ENCODE data around the gene PIK3C2G. TPM values are rescaled to one million over a fixed set of nuclear protein-coding genes. Genes with fewer than 3 reads are reported as not detected.

Gene PIK3C2G
- total RNA-seq, 1 donor from 2014 or later, result 0.59 TPM

DNA sequence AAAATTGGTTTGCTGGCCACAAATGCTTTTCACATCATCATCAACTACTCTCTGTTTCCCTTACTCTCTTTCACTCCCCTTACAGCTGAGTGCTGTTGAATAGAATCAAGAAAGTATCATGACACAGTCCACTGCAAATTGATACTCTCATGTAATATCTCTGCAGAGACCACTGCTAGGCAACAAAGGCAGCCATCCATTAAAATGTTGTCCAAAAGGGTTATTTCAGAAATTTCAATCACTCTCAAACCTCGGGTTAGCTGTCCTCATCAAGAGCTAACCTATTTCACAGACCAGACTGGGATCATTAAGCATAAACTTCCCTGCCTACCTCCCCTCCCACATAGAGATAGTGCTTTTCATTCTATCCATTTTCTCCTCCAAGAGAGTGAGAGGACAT, 289.8 kb downstream of the PIK3C2G start:
- intact Hi-C loops (cut with DNase I), result no loop called here
- H3K4me1 ChIP-seq, result peaks cover 2% of the 10 kb centered on the region

DNA sequence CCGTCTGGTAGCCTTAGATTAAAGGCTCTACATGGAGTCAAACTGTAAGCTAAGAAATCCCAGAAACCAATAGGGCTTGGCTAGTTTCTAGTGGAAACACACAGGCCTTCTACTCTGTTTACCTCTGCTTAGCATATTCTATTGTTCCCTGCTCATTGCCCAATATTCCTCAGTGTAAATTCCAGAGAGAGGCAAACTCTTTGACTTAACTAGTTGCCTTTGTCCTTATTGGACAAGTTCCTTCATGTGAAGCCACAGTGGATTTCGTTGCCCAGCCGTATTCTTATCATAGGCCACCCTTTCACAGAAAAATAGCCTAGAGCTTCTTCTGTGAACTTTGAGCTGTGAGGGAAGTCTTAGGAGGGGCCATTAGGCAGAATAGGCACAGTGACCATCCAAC, 290.4 kb downstream of the PIK3C2G start:
- no peak overlapping the region for H3K27ac ChIP-seq
- no peak for DNase-seq
- intact Hi-C loops (cut with DNase I), result no loop called here
- TF ChIP-seq, protein P1, sequence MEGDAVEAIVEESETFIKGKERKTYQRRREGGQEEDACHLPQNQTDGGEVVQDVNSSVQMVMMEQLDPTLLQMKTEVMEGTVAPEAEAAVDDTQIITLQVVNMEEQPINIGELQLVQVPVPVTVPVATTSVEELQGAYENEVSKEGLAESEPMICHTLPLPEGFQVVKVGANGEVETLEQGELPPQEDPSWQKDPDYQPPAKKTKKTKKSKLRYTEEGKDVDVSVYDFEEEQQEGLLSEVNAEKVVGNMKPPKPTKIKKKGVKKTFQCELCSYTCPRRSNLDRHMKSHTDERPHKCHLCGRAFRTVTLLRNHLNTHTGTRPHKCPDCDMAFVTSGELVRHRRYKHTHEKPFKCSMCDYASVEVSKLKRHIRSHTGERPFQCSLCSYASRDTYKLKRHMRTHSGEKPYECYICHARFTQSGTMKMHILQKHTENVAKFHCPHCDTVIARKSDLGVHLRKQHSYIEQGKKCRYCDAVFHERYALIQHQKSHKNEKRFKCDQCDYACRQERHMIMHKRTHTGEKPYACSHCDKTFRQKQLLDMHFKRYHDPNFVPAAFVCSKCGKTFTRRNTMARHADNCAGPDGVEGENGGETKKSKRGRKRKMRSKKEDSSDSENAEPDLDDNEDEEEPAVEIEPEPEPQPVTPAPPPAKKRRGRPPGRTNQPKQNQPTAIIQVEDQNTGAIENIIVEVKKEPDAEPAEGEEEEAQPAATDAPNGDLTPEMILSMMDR (IDR thresholded peaks at IDR 0.05), result no peak
- no peaks in the 10 kb centered on the region for H3K9me3 ChIP-seq
- ATAC-seq, result no peak
- H3K4me3 ChIP-seq, result no peak overlapping the region
- H3K27me3 ChIP-seq (ENCODE audit: low read depth), result no peaks in the 10 kb centered on the region
- H3K4me1 ChIP-seq, result no peaks in the 10 kb centered on the region
- H3K36me3 ChIP-seq, result no peaks in the 10 kb centered on the region

More for the DNA sequence above, 289.8 kb downstream of the PIK3C2G start:
- Histone ChIP-seq H3K27ac (no peak overlapping the region), H3K27me3 (ENCODE audit: low read depth) (no peaks in the 10 kb centered on the region), H3K36me3 (no peaks in the 10 kb centered on the region), H3K9me3 (no peaks in the 10 kb centered on the region), H3K4me3 (no peak overlapping the region)
- TF ChIP-seq, protein P1 (IDR thresholded peaks at IDR 0.05), result no peak
- DNase-seq (no peak), ATAC-seq (no peak)

DNA sequence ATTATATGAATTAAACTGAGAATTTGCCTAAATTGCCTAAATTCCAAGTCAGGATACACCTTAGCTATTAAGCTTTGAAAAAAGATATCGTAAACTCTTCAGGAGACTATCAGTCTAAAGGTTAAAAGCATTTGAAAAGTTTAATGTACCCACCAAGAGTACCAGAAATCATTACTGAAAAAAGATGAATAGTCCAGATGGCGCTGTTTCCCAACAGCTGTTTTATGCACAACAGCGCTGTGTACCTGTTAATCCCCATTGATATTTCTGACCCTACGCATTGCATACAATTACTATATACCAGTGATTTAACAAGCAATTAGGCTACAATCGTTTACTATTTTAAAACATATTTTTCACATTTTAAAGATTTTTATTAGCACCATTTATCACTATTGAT, 291.5 kb downstream of the PIK3C2G start:
- Histone ChIP-seq H3K36me3 (no peaks in the 10 kb centered on the region), H3K4me1 (no peaks in the 10 kb centered on the region), H3K27me3 (ENCODE audit: low read depth) (no peaks in the 10 kb centered on the region), H3K27ac (no peak overlapping the region), H3K9me3 (no peaks in the 10 kb centered on the region), H3K4me3 (no peak overlapping the region)
- intact Hi-C loops (cut with DNase I), result no loop called here
- ATAC-seq (no peak), DNase-seq (no peak)
- TF ChIP-seq, protein P1 (IDR thresholded peaks at IDR 0.05), result no peak

DNA sequence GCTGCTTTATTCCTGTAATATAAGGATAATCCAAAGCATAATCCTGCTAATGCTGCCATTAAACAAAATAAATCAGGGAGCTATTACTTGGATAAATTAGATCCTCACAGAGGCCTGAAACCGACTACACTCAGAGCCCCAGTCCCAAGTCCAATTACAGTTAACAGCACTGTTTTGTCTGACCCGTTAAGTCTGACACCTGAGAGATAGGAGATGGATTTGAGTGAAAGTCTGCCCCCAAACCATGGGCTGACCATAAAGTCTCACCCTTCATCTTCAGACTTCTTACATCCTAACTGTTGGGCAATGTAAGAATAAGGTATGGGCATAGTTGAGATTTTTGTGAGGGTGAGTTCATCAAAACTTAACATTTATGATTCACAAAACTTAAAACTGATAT, 294.8 kb downstream of the PIK3C2G start:
- DNase-seq, result no peak

DNA sequence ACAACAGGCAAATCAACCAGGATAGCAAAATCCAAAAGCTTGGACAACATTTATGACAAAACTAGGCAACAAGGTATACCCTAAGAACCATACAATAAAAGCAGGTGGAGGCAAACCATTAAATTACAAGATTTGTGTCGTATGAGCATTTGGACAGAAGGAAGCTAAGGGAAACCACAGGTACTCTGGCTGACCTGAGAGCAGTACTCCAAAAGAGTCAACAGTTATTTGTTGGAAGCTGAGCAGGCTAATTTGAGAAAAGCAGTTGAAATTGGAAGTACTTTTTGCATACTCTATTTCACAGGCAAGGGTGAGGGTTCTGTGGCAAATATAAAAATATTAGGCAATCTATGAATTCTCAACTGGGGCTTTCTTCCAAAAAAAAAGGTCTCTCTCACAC, 297.9 kb downstream of the PIK3C2G start:
- no peaks in the 10 kb centered on the region for H3K27me3 ChIP-seq (ENCODE audit: low read depth)
- no peak overlapping the region for H3K4me3 ChIP-seq
- TF ChIP-seq, protein P1 (IDR thresholded peaks at IDR 0.05), result no peak
- intact Hi-C loops (cut with DNase I), result no loop called here
- H3K27ac ChIP-seq, result no peak overlapping the region
- DNase-seq (no peak), ATAC-seq (no peak)
- no peaks in the 10 kb centered on the region for H3K36me3 ChIP-seq
- no peaks in the 10 kb centered on the region for H3K9me3 ChIP-seq
- H3K4me1 ChIP-seq, result no peaks in the 10 kb centered on the region

More for the DNA sequence above, 294.8 kb downstream of the PIK3C2G start:
- no peak overlapping the region for H3K27ac ChIP-seq
- no peaks in the 10 kb centered on the region for H3K36me3 ChIP-seq
- no peaks in the 10 kb centered on the region for H3K9me3 ChIP-seq
- H3K27me3 ChIP-seq (ENCODE audit: low read depth), result no peaks in the 10 kb centered on the region
- TF ChIP-seq, protein P1 (IDR thresholded peaks at IDR 0.05), result no peak
- intact Hi-C loops (cut with DNase I), result no loop called here
- H3K4me1 ChIP-seq, result no peaks in the 10 kb centered on the region
- no peak overlapping the region for H3K4me3 ChIP-seq
- ATAC-seq, result no peak

DNA sequence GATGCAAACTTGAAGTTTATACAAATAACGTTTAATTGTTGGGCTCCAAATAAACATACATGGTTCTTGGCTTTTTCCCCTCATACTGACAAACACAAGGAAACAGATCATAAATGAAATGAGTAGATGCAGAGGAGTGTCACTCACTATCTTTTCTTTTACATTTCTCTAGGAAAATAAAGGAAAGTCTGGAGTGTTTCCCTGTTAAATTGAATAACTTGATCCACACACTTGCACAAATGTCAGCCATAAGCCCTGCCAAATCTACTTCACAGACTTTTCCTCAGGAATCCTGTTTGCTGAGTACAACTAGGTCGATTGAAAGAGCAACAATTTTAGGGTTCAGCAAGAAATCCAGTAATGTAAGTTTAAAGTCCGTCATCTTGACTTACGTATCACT, 301.2 kb downstream of the PIK3C2G start:
- Histone ChIP-seq H3K27me3 (ENCODE audit: low read depth) (no peaks in the 10 kb centered on the region), H3K27ac (no peak overlapping the region), H3K4me1 (no peaks in the 10 kb centered on the region), H3K4me3 (no peak overlapping the region), H3K9me3 (no peaks in the 10 kb centered on the region), H3K36me3 (no peaks in the 10 kb centered on the region)
- no peak for DNase-seq
- ATAC-seq, result no peak
- intact Hi-C loops (cut with DNase I), result no loop called here
- TF ChIP-seq, protein P1 (IDR thresholded peaks at IDR 0.05), result no peak
